Measurements from ENCODE around the gene PAFAH1B1. TPM values are rescaled to one million over a fixed set of nuclear protein-coding genes. Genes with fewer than 3 reads are reported as not detected.

The PAFAH1B1 gene
- total RNA-seq, 1 donor from 2014 or later, result 138 TPM

- CTCF ChIA-PET, result interaction anchor here (1.2 kb wide), 1 partner anchor 34 kb away, joined by 3 read pairs; no protein-coding TSS in a partner anchor
These were observed 113.6 kb downstream of the PAFAH1B1 start for GRCh38 chr17:2706911-2707510.

GRCh38 chr17:2707721-2708584, 114.5 kb downstream of the PAFAH1B1 start:
- CTCF ChIA-PET, result interaction anchor here (1.2 kb wide), 1 partner anchor 35 kb away, joined by 3 read pairs; no protein-coding TSS in a partner anchor
- TF ChIP-seq CTCF (IDR thresholded peaks at IDR 0.05), result no peak
- no peak overlapping the region for H3K4me3 Mint-ChIP-seq
- no peak for DNase-seq
- H3K4me1 Mint-ChIP-seq, result peaks cover 43% of the 10 kb centered on the region
- no peaks in the 10 kb centered on the region for H3K27me3 Mint-ChIP-seq
- POLR2A ChIA-PET, result interaction anchor here (0.8 kb wide), 1 partner anchor 14 kb away, joined by 3 read pairs; no protein-coding TSS in a partner anchor
- intact Hi-C loops (cut with micrococcal nuclease), result no loop called here
- H3K27ac Mint-ChIP-seq, result peak overlapping the region; percentile 12
- no peaks in the 10 kb centered on the region for H3K9me3 Mint-ChIP-seq
- H3K36me3 Mint-ChIP-seq (ENCODE audit: low read depth), result peaks cover 25% of the 10 kb centered on the region
- no peak for ATAC-seq (ENCODE audit: low read depth)

More at GRCh38 chr17:2706911-2707510, 113.6 kb downstream of the PAFAH1B1 start:
- TF ChIP-seq CTCF (IDR thresholded peaks at IDR 0.05), result no peak
- POLR2A ChIA-PET, result interaction anchor here (0.5 to 0.8 kb wide), 2 partner anchors 13 to 1634 kb away, joined by 3 read pairs; no protein-coding TSS in a partner anchor
- Mint-ChIP-seq H3K36me3 (ENCODE audit: low read depth) (peaks cover 34% of the 10 kb centered on the region), H3K4me1 (peaks cover 36% of the 10 kb centered on the region), H3K4me3 (no peak overlapping the region), H3K27me3 (no peaks in the 10 kb centered on the region), H3K9me3 (no peaks in the 10 kb centered on the region), H3K27ac (no peak overlapping the region)
- no peak for ATAC-seq (ENCODE audit: low read depth)
- intact Hi-C loops (cut with micrococcal nuclease), result no loop called here
- no peak for DNase-seq

GRCh38 chr17:2708585-2709182, 115.2 kb downstream of the PAFAH1B1 start:
- DNase-seq (no peak), ATAC-seq (ENCODE audit: low read depth) (peak; percentile 63)
- H3K27me3 Mint-ChIP-seq, result no peaks in the 10 kb centered on the region
- peaks cover 18% of the 10 kb centered on the region for H3K36me3 Mint-ChIP-seq (ENCODE audit: low read depth)
- ChIA-PET POLR2A (interaction anchor here (0.7 kb wide), 1 partner anchor 83 kb away, joined by 3 read pairs; no protein-coding TSS in a partner anchor), CTCF (no interaction called here)
- H3K9me3 Mint-ChIP-seq, result no peaks in the 10 kb centered on the region
- H3K27ac Mint-ChIP-seq, result peak overlapping the region; percentile 83
- intact Hi-C loops (cut with micrococcal nuclease), result no loop called here
- no peak for TF ChIP-seq CTCF (IDR thresholded peaks at IDR 0.05)
- peak overlapping the region; percentile 87 for H3K4me3 Mint-ChIP-seq
- H3K4me1 Mint-ChIP-seq, result peaks cover 43% of the 10 kb centered on the region

GRCh38 chr17:2709183-2709661, 115.8 kb downstream of the PAFAH1B1 start:
- TF ChIP-seq CTCF (IDR thresholded peaks at IDR 0.05), result no peak
- H3K4me1 Mint-ChIP-seq, result peaks cover 43% of the 10 kb centered on the region
- no peaks in the 10 kb centered on the region for H3K27me3 Mint-ChIP-seq
- no peak for ATAC-seq (ENCODE audit: low read depth)
- H3K27ac Mint-ChIP-seq, result peak overlapping the region; percentile 83
- peak overlapping the region; percentile 87 for H3K4me3 Mint-ChIP-seq
- DNase-seq, result peak; percentile 50
- H3K9me3 Mint-ChIP-seq, result no peaks in the 10 kb centered on the region
- H3K36me3 Mint-ChIP-seq (ENCODE audit: low read depth), result peaks cover 14% of the 10 kb centered on the region
- ChIA-PET CTCF (no interaction called here), POLR2A (interaction anchor here (0.7 kb wide), 1 partner anchor 83 kb away, joined by 3 read pairs; no protein-coding TSS in a partner anchor)
- intact Hi-C loops (cut with micrococcal nuclease), result no loop called here

Measured in activated B cell treated with CpG ODN at 0.5 μM for 24 hours (primary cell).